GM23248 (cell line): ENCODE results near the gene ZNF254. TPM values are rescaled to one million over a fixed set of nuclear protein-coding genes. Genes with fewer than 3 reads are reported as not detected.

Source experiments
- DNase-seq: peaks from one replicate; pipeline ENCODE4 v3.0.0-alpha.2; 2015
- H2AFZ ChIP-seq: fragments of 200-600 bp; sonication (generic); 2 replicates; pipeline ENCODE4 v1.6.1; 2016; ENCODE audit warnings: antibody characterized with exemption
- H3F3A ChIP-seq: fragments of 200-600 bp; sonication (generic); 2 replicates; pipeline ENCODE4 v1.6.1; 2016; ENCODE audit warnings: mild to moderate bottlenecking, antibody characterized with exemption, mixed run types; ENCODE audit not compliant: insufficient read depth
- H3K27ac ChIP-seq: fragments of 200-600 bp; sonication (generic); 2 replicates; pipeline ENCODE4 v1.5.1; 2016; ENCODE audit warnings: mild to moderate bottlenecking
- H3K27me3 ChIP-seq: fragments of 200-600 bp; sonication (generic); replicated peaks from 2 replicates; pipeline ENCODE4 v1.6.1; 2016; ENCODE audit warnings: mild to moderate bottlenecking; ENCODE audit not compliant: insufficient read depth
- H3K36me3 ChIP-seq: fragments of 200-600 bp; sonication (generic); 2 replicates; pipeline ENCODE4 v1.6.1; 2016; ENCODE audit warnings: low read depth, mild to moderate bottlenecking
- H3K4me1 ChIP-seq: fragments of 200-600 bp; sonication (generic); 2 replicates; pipeline ENCODE4 v1.6.1; 2016; ENCODE audit warnings: mild to moderate bottlenecking; ENCODE audit not compliant: insufficient read depth
- H3K4me2 ChIP-seq: fragments of 200-600 bp; sonication (generic); one replicate; pipeline ENCODE4 v1.6.1; 2016; ENCODE audit warnings: mild to moderate bottlenecking; ENCODE audit not compliant: unreplicated experiment
- H3K4me3 ChIP-seq: fragments of 200-600 bp; sonication (generic); 2 replicates; pipeline ENCODE4 v1.5.1; 2016; ENCODE audit warnings: mild to moderate bottlenecking
- H3K79me2 ChIP-seq: fragments of 200-600 bp; sonication (generic); 2 replicates; pipeline ENCODE4 v1.6.1; 2016; ENCODE audit warnings: mild to moderate bottlenecking; ENCODE audit not compliant: insufficient read depth
- H3K9ac ChIP-seq: fragments of 200-600 bp; sonication (generic); 2 replicates; pipeline ENCODE4 v1.6.1; 2016; ENCODE audit warnings: mild to moderate bottlenecking
- H3K9me2 ChIP-seq: fragments of 200-600 bp; sonication (generic); 2 replicates; pipeline ENCODE4 v1.6.1; 2016; ENCODE audit warnings: mixed run types, mild to moderate bottlenecking, moderate library complexity; ENCODE audit not compliant: insufficient read depth
- H3K9me3 ChIP-seq: fragments of 200-600 bp; sonication (generic); one replicate; pipeline ENCODE4 v1.6.1; 2017; ENCODE audit warnings: low read depth
- H4K20me1 ChIP-seq: fragments of 200-600 bp; sonication (generic); 2 replicates; pipeline ENCODE4 v1.6.0; 2016; ENCODE audit not compliant: insufficient read depth
- EZH2 ChIP-seq: fragments of 200-600 bp; sonication (generic); IDR thresholded peaks from 2 replicates; pipeline ENCODE4 v1.6.1; 2018; ENCODE audit warnings: antibody characterized with exemption, mild to moderate bottlenecking; ENCODE audit not compliant: insufficient read depth, poor library complexity, severe bottlenecking
- EZH2phosphoT487 ChIP-seq: fragments of 200-600 bp; sonication (generic); IDR thresholded peaks from 2 replicates; pipeline ENCODE4 v1.6.1; 2018; ENCODE audit warnings: antibody characterized with exemption, moderate library complexity, mild to moderate bottlenecking, low read depth; ENCODE audit not compliant: insufficient read depth
- WGBS, 2 experiments: methylation state at CpG; one replicate each; pipeline ENCODE4 v1.1.6; 2015 to 2017; ENCODE audit warnings: low lambda C conversion rate in 2 of 2, low coverage in 1 of 2; ENCODE audit errors: missing lambda C conversion rate in 2 of 2; 5-methylcytosine and 5-hydroxymethylcytosine counted together
- in situ Hi-C: fragments of 300-500 bp; cut with MboI; formaldehyde crosslinking; loops from 2 replicates; pipeline ENCODE4 v1.15.0; 2020
- polyA plus RNA-seq: library from polyadenylated mRNA; unstranded; fragments of >200 nt; fragmentation: Nextera tagmentation; extraction: Ambion mirVana; gene quantifications from 2 replicates; pipeline ENCODE4 v1.2.1, GENCODE V29; 2016
- total RNA-seq: library from RNA; depleted of rRNA; stranded (reverse); fragments of >200 nt; shearing (Covaris generic); gene quantifications from 2 replicates; pipeline ENCODE4 v1.2.3, GENCODE V29; 2014

ZNF254 gene
- total and polyA plus RNA-seq, 2 experiments from 2014 or later: 4.0 to 4.5 TPM

- 100% methylated on average over 1 of the region's 1 CpG for WGBS, 2 experiments
- Histone ChIP-seq H3K9me2 (no peaks in the 10 kb centered on the region), H3K4me1 (no peaks in the 10 kb centered on the region), H3K4me2 (no peak overlapping the region), H3F3A (no peaks in the 10 kb centered on the region), H3K9ac (no peak overlapping the region), H3K79me2 (no peaks in the 10 kb centered on the region), H3K36me3 (no peaks in the 10 kb centered on the region), H4K20me1 (no peaks in the 10 kb centered on the region), H3K4me3 (no peak overlapping the region), H2AFZ (no peak overlapping the region), H3K27me3 (no peaks in the 10 kb centered on the region), H3K9me3 (no peaks in the 10 kb centered on the region), H3K27ac (no peak overlapping the region)
- no peak for DNase-seq
- TF ChIP-seq EZH2phosphoT487 (no peak), EZH2 (no peak)
- in situ Hi-C loops: no loop called here
Measured at GRCh38 chr19:24065865-24066604, 21.0 kb upstream of the ZNF254 start.

- Histone ChIP-seq H3K4me1 (no peaks in the 10 kb centered on the region; the same call in 1 of the 2 replicates), H3K27me3 (no peaks in the 10 kb centered on the region), H3K4me2 (no peak overlapping the region), H2AFZ (no peak overlapping the region), H3K9ac (no peak overlapping the region), H3K4me3 (no peak overlapping the region), H4K20me1 (no peaks in the 10 kb centered on the region), H3K36me3 (no peaks in the 10 kb centered on the region), H3K27ac (no peak overlapping the region), H3F3A (peaks cover 2% of the 10 kb centered on the region; the same call in 1 of the 2 replicates), H3K9me2 (no peaks in the 10 kb centered on the region), H3K9me3 (no peaks in the 10 kb centered on the region), H3K79me2 (no peaks in the 10 kb centered on the region)
- DNase-seq: no peak
- in situ Hi-C loops: no loop called here
- TF ChIP-seq EZH2: no peak
- TF ChIP-seq EZH2phosphoT487: no peak
- WGBS, 2 experiments: 93 to 99% methylated on average over 3 of the region's 3 CpGs
Measured at GRCh38 chr19:24069905-24070657, 16.9 kb upstream of the ZNF254 start.

- in situ Hi-C loops: no loop called here
Measured at GRCh38 chr19:24071078-24071477, 15.9 kb upstream of the ZNF254 start.

GRCh38 chr19:24072720-24073119 lies 14.3 kb upstream of the ZNF254 start:
- no peak for TF ChIP-seq EZH2
- TF ChIP-seq EZH2phosphoT487: no peak
- in situ Hi-C loops: no loop called here

More at GRCh38 chr19:24071078-24071477, 15.9 kb upstream of the ZNF254 start:
- H4K20me1 ChIP-seq: no peaks in the 10 kb centered on the region
- no peaks in the 10 kb centered on the region for H3K36me3 ChIP-seq
- H3K9me2 ChIP-seq: no peaks in the 10 kb centered on the region
- H3K4me2 ChIP-seq: no peak overlapping the region
- no peak for DNase-seq
- no peak overlapping the region for H3K9ac ChIP-seq
- TF ChIP-seq EZH2phosphoT487 (no peak), EZH2 (no peak)
- no peaks in the 10 kb centered on the region for H3K79me2 ChIP-seq
- H3K27ac ChIP-seq: no peak overlapping the region
- no peak overlapping the region for H3K4me3 ChIP-seq
- 93 to 95% methylated on average over 2 of the region's 2 CpGs for WGBS, 2 experiments
- no peak overlapping the region for H2AFZ ChIP-seq
- no peaks in the 10 kb centered on the region; the same call in 1 of the 2 replicates for H3K4me1 ChIP-seq
- no peaks in the 10 kb centered on the region for H3K27me3 ChIP-seq
- H3K9me3 ChIP-seq: no peaks in the 10 kb centered on the region
- peaks cover 3% of the 10 kb centered on the region; the same call in 1 of the 2 replicates for H3F3A ChIP-seq

More at GRCh38 chr19:24072720-24073119, 14.3 kb upstream of the ZNF254 start:
- no peaks in the 10 kb centered on the region for H3K9me2 ChIP-seq
- H3K4me3 ChIP-seq: no peak overlapping the region
- H2AFZ ChIP-seq: no peak overlapping the region
- no peaks in the 10 kb centered on the region for H3K36me3 ChIP-seq
- no peak overlapping the region for H3K27ac ChIP-seq
- DNase-seq: no peak
- H3K27me3 ChIP-seq: no peaks in the 10 kb centered on the region
- no peaks in the 10 kb centered on the region for H3K79me2 ChIP-seq
- no peaks in the 10 kb centered on the region for H3K9me3 ChIP-seq
- H4K20me1 ChIP-seq: no peaks in the 10 kb centered on the region
- peaks cover 3% of the 10 kb centered on the region; the same call in 1 of the 2 replicates for H3F3A ChIP-seq
- no peak overlapping the region for H3K4me2 ChIP-seq
- no peaks in the 10 kb centered on the region; the same call in 1 of the 2 replicates for H3K4me1 ChIP-seq
- H3K9ac ChIP-seq: no peak overlapping the region
